Prostate gland (tissue), 2 donors: ENCODE data around the gene KAZN.

ENCODE experiments used
- CTCF ChIP-seq, 4 experiments: fragments of 200-600 bp in 2 of 4; fragments of 450-650 bp in 2 of 4; sonication (generic) in 2 of 4; IDR thresholded peaks; 1 replicate in 3 of 4; 2 replicates in 1 of 4; pipeline ENCODE4 v1.5.1; 2016 to 2019; ENCODE audit warnings: antibody characterized with exemption in 4 of 4, mild to moderate bottlenecking in 2 of 4, moderate library complexity in 2 of 4
- POLR2AphosphoS5 ChIP-seq: sonication (generic); formaldehyde crosslinking; IDR thresholded peaks from one replicate; pipeline ENCODE4 v1.6.1; 2017; ENCODE audit warnings: antibody characterized with exemption

- TF ChIP-seq CTCF (IDR thresholded peaks at IDR 0.05) (no peak), POLR2AphosphoS5 (no peak)
Measured at GRCh38 chr1:15107058-15107687, 508.7 kb downstream of the KAZN start.
